Progenitor cell of endocrine pancreas (in vitro differentiated cells): ENCODE measurements around the gene CMTM8. TPM values are rescaled to one million over a fixed set of nuclear protein-coding genes. Genes with fewer than 3 reads are reported as not detected.

ENCODE experiments used
- DNase-seq: peaks from one replicate; pipeline ENCODE4 v3.0.0; 2021; ENCODE audit warnings: low spot score; ENCODE audit not compliant: unreplicated experiment
- H3K27ac Mint-ChIP-seq: 2 replicates; pipeline ENCODE4 v1.8.0; 2021; ENCODE audit warnings: mild to moderate bottlenecking, moderate library complexity, mixed read lengths
- H3K27me3 Mint-ChIP-seq: 2 replicates; pipeline ENCODE4 v1.8.0; 2021; ENCODE audit warnings: mixed read lengths
- H3K36me3 Mint-ChIP-seq: 2 replicates; pipeline ENCODE4 v1.8.0; 2022; ENCODE audit warnings: mixed read lengths; ENCODE audit not compliant: insufficient read depth
- H3K4me1 Mint-ChIP-seq: 2 replicates; pipeline ENCODE4 v1.8.0; 2021; ENCODE audit warnings: low read depth, mixed read lengths
- H3K4me3 Mint-ChIP-seq: 2 replicates; pipeline ENCODE4 v1.8.0; 2021; ENCODE audit warnings: low read depth, mild to moderate bottlenecking, moderate library complexity, mixed read lengths
- H3K9me3 Mint-ChIP-seq: 2 replicates; pipeline ENCODE4 v1.8.0; 2021; ENCODE audit warnings: low read depth, mixed read lengths
- CTCF ChIP-seq: fragments of 200-600 bp; sonication (generic); IDR thresholded peaks from one replicate; pipeline ENCODE4 v1.5.0; 2021; ENCODE audit warnings: antibody characterized with exemption, mild to moderate bottlenecking; ENCODE audit not compliant: unreplicated experiment
- total RNA-seq: library from RNA; stranded (reverse); gene quantifications from 2 replicates; pipeline ENCODE4 v1.2.1, GENCODE V29; 2021

CMTM8 gene
- total RNA-seq, 1 donor from 2014 or later, result 39.1 TPM

GRCh38 chr3:32405711-32406323 lies 167.3 kb downstream of the CMTM8 start:
- TF ChIP-seq CTCF, result no peak
- Mint-ChIP-seq H3K9me3 (no peaks in the 10 kb centered on the region), H3K27ac (peak overlapping the region; percentile 20), H3K36me3 (peaks cover 6% of the 10 kb centered on the region), H3K27me3 (no peaks in the 10 kb centered on the region), H3K4me3 (no peak overlapping the region), H3K4me1 (peaks cover 38% of the 10 kb centered on the region)
- no peak for DNase-seq

GRCh38 chr3:32406486-32407408 lies 168.3 kb downstream of the CMTM8 start:
- DNase-seq, result no peak
- H3K9me3 Mint-ChIP-seq, result no peaks in the 10 kb centered on the region
- H3K4me3 Mint-ChIP-seq, result peak overlapping the region; percentile 4
- peaks cover 6% of the 10 kb centered on the region for H3K36me3 Mint-ChIP-seq
- H3K4me1 Mint-ChIP-seq, result peaks cover 37% of the 10 kb centered on the region
- H3K27ac Mint-ChIP-seq, result peak overlapping the region; percentile 56
- TF ChIP-seq CTCF, result no peak
- H3K27me3 Mint-ChIP-seq, result no peaks in the 10 kb centered on the region

GRCh38 chr3:32410367-32411246 lies 172.1 kb downstream of the CMTM8 start:
- H3K27me3 Mint-ChIP-seq, result no peaks in the 10 kb centered on the region
- peak overlapping the region; percentile 76 for H3K27ac Mint-ChIP-seq
- H3K4me1 Mint-ChIP-seq, result peaks cover 24% of the 10 kb centered on the region
- no peak overlapping the region for H3K4me3 Mint-ChIP-seq
- H3K36me3 Mint-ChIP-seq, result peaks cover 5% of the 10 kb centered on the region
- H3K9me3 Mint-ChIP-seq, result no peaks in the 10 kb centered on the region
- no peak for DNase-seq
- no peak for TF ChIP-seq CTCF

DNA sequence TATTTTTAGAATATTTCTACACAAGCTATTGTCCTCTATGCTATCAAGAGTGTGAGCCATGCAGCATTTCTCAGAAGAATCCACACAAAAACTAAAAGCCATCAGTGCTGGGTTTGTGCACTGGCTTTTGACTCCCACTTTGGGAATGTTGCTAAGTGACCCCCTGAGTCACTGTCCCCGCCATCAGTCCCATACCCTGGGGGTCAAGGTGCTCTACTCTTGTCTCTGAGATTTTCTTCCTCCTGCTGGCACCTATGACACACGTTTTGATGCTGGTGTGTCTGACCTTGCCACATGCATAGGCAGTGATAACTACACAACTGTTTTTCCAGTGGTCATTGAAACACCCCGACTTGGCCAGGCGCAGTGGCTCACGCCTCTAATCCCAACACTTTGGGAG lies 173.0 kb downstream of the CMTM8 start:
- H3K4me1 Mint-ChIP-seq, result peaks cover 21% of the 10 kb centered on the region
- no peak overlapping the region for H3K4me3 Mint-ChIP-seq

More for the DNA sequence above, 173.0 kb downstream of the CMTM8 start:
- H3K36me3 Mint-ChIP-seq, result peaks cover 3% of the 10 kb centered on the region
- DNase-seq, result no peak
- H3K27me3 Mint-ChIP-seq, result no peaks in the 10 kb centered on the region
- no peaks in the 10 kb centered on the region for H3K9me3 Mint-ChIP-seq
- peak overlapping the region; percentile 30 for H3K27ac Mint-ChIP-seq
- no peak for TF ChIP-seq CTCF
